ENCODE measurements around the gene SF3A1. TPM values are rescaled to one million over a fixed set of nuclear protein-coding genes. Genes with fewer than 3 reads are reported as not detected.

Gene SF3A1
- polyA plus RNA-seq, 1 donor from 2014 or later: 14.4 TPM

- H3K79me2 ChIP-seq (replicated peaks; ENCODE audit: insufficient read depth, low read length): no peaks in the 10 kb centered on the region
- no peak overlapping the region for H2AFZ ChIP-seq (ENCODE audit: low read depth, low read length)
- no peak overlapping the region for H3K4me2 ChIP-seq (ENCODE audit: low read length)
- H3K9me2 ChIP-seq (ENCODE audit: insufficient read depth, low read length): no peaks in the 10 kb centered on the region
- no peak overlapping the region for H3K4me3 ChIP-seq (ENCODE audit: low read length)
- no peaks in the 10 kb centered on the region for H3K36me3 ChIP-seq (ENCODE audit: insufficient read depth, low read length)
- TF ChIP-seq SMC3 (conservative IDR thresholded peaks at IDR 0.05; ENCODE audit: poor library complexity): no peak
- TF ChIP-seq MXI1 (conservative IDR thresholded peaks at IDR 0.05; ENCODE audit: poor library complexity, severe bottlenecking): no peak
- no peak for TF ChIP-seq POLR2AphosphoS5 (IDR thresholded peaks at IDR 0.05)
- TF ChIP-seq TAF1 (IDR thresholded peaks at IDR 0.05; ENCODE audit: low read depth): no peak
- TF ChIP-seq CTCF (IDR thresholded peaks at IDR 0.05; ENCODE audit: poor library complexity, severe bottlenecking): no peak
- TF ChIP-seq RAD21 (conservative IDR thresholded peaks at IDR 0.05): no peak
- no peak for TF ChIP-seq EP300 (conservative IDR thresholded peaks at IDR 0.05; ENCODE audit: poor library complexity, severe bottlenecking)
- H3K9ac ChIP-seq (ENCODE audit: low read length): no peak overlapping the region
- H3K27ac ChIP-seq (ENCODE audit: low read length): no peak overlapping the region
- H3F3A ChIP-seq (ENCODE audit: insufficient read depth, low read length, poor library complexity, severe bottlenecking): no peaks in the 10 kb centered on the region
- no peaks in the 10 kb centered on the region for H3K27me3 ChIP-seq (ENCODE audit: insufficient read depth, low read depth, low read length)
- no peaks in the 10 kb centered on the region for H4K20me1 ChIP-seq (ENCODE audit: insufficient read depth)
- H3K9me3 ChIP-seq (ENCODE audit: low read length): no peaks in the 10 kb centered on the region
Observed at GRCh38 chr22:30323246-30323645, 33.4 kb downstream of the SF3A1 start.

- H2AFZ ChIP-seq (ENCODE audit: low read depth, low read length): no peak overlapping the region
- H3K9me2 ChIP-seq (ENCODE audit: insufficient read depth, low read length): no peaks in the 10 kb centered on the region
- H4K20me1 ChIP-seq (ENCODE audit: insufficient read depth): no peaks in the 10 kb centered on the region
- H3K79me2 ChIP-seq (replicated peaks; ENCODE audit: insufficient read depth, low read length): no peaks in the 10 kb centered on the region
- no peaks in the 10 kb centered on the region for H3F3A ChIP-seq (ENCODE audit: insufficient read depth, low read length, poor library complexity, severe bottlenecking)
- H3K4me2 ChIP-seq (ENCODE audit: low read length): no peak overlapping the region
- no peak overlapping the region for H3K27ac ChIP-seq (ENCODE audit: low read length)
- no peak overlapping the region for H3K4me3 ChIP-seq (ENCODE audit: low read length)
- H3K9me3 ChIP-seq (ENCODE audit: low read length): no peaks in the 10 kb centered on the region
- TF ChIP-seq RAD21 (conservative IDR thresholded peaks at IDR 0.05) (no peak), TAF1 (IDR thresholded peaks at IDR 0.05; ENCODE audit: low read depth) (no peak), CTCF (IDR thresholded peaks at IDR 0.05; ENCODE audit: poor library complexity, severe bottlenecking) (no peak), REST (IDR thresholded peaks at IDR 0.05; ENCODE audit: borderline replicate concordance) (no peak), EP300 (conservative IDR thresholded peaks at IDR 0.05; ENCODE audit: poor library complexity, severe bottlenecking) (no peak), EZH2 (IDR thresholded peaks at IDR 0.05; ENCODE audit: borderline replicate concordance, insufficient read depth, low read length, poor library complexity, severe bottlenecking) (no peak), SMC3 (conservative IDR thresholded peaks at IDR 0.05; ENCODE audit: poor library complexity) (no peak), MXI1 (conservative IDR thresholded peaks at IDR 0.05; ENCODE audit: poor library complexity, severe bottlenecking) (no peak), POLR2AphosphoS5 (IDR thresholded peaks at IDR 0.05) (no peak)
- H3K27me3 ChIP-seq (ENCODE audit: insufficient read depth, low read depth, low read length): no peaks in the 10 kb centered on the region
- H3K9ac ChIP-seq (ENCODE audit: low read length): no peak overlapping the region
- H3K36me3 ChIP-seq (ENCODE audit: insufficient read depth, low read length): no peaks in the 10 kb centered on the region
Observed at GRCh38 chr22:30321461-30321860, 35.2 kb downstream of the SF3A1 start.
